Stimulated activated CD4-positive, alpha-beta T cell treated with anti-CD3 and anti-CD28 coated beads, Interleukin-2, amount 100 ng/mL, for 24 hours (primary cell): ENCODE data around the gene TMEM132D.
A peak's percentile ranks its signal among the peaks of the same experiment; 100 is the strongest.
"Not testable (repeated sequence)": the region's sequence is repeated elsewhere in the genome, so short reads cannot be mapped to it uniquely, and the experiment has no call there.

ENCODE experiments used
- DNase-seq, 2 donors: peaks; one replicate each; pipeline ENCODE4 v3.0.0-alpha.2; 2020

The TMEM132D gene

GRCh38 chr12:129903956-129904829, at the start of gene TMEM132D:
TMEM132D (minus strand) TSS chr12:129904025.
- DNase-seq, result no peak

- DNase-seq, result no peak
Measured at GRCh38 chr12:129949651-129950050, 45.8 kb upstream of the TMEM132D start.

GRCh38 chr12:129941618-129942017, 37.8 kb upstream of the TMEM132D start:
- no peak for DNase-seq

GRCh38 chr12:129938089-129938488, 34.3 kb upstream of the TMEM132D start:
- DNase-seq, result no peak

GRCh38 chr12:129937426-129937825, 33.6 kb upstream of the TMEM132D start:
- DNase-seq, result no peak

DNA sequence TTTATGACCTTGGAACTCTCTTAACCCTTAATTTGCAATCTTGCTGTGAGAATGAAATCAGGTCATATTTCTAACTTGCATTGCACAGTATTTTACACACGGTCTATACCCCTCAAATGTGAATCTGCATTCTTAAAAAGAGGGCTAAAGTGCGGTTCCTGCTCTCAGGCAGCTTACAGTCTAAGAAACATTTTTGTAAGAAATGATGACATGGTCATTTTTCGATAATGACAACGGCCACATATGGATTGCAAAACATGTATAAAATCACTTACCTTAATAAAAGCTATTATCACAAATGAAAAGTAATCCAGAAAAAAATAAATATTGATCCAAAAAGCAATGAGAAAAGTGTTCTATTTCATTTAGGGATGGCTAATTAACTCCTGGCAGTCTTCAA, 24.8 kb upstream of the TMEM132D start:
- no peak for DNase-seq

DNA sequence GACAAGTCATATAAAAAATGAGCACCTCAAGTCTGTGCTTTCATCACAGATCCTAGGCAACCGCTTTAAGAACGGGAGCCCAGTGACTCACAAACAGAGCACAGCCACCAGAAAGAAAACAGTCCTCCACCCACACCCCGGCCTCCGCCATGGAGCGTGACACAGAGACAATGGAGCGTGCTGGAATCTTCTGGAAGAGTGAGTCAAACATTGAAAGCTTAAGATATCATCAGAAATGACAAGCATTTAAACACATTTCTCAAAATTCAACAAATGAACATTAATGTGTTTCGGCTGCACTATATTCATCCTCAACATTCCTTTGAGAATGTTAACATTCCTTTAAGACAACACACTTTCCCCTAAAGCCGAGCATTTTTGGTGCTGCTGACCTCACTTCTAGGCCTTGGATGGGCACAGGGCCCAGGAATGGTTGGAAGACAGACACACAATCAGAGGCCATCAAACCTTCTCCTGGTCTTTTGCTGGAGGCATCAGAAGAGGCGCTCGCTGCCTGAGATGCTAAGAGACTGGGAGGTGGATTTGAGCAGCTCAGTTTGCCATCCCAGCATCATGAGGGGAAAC, 23.6 kb upstream of the TMEM132D start:
- no peak for DNase-seq

DNA sequence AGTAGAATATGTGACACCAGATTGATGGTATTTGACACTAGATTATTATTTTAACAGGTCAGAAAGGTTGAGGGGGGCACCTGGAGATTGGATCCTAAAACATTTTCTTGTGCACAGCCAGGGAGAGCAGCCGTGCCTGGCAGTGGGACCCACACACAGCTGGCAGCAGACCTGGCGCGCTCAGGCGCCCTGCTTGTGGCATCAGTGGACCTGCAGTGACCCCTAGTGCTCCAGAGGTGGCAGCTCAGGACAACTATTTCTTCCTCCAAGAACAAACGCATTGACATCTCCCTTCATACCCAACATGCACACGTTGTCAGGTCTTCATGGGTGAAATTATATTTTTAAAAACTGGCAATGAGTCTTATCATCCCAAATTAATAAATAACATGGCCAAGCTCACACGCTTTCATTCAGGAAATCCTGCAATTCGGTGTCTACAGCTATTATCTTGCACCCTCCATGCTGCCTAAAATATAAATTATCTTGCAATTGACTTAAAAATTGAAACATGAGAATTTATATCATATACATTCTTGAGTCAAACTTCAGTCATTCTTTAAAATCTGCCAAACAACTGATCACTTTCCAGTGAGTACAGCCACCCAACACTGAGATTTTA, 7.7 kb upstream of the TMEM132D start:
- peak in 1 of 2 donors; percentile 47 for DNase-seq

- DNase-seq, result no peak
Measured at GRCh38 chr12:129909051-129910020, 5.5 kb upstream of the TMEM132D start.

DNA sequence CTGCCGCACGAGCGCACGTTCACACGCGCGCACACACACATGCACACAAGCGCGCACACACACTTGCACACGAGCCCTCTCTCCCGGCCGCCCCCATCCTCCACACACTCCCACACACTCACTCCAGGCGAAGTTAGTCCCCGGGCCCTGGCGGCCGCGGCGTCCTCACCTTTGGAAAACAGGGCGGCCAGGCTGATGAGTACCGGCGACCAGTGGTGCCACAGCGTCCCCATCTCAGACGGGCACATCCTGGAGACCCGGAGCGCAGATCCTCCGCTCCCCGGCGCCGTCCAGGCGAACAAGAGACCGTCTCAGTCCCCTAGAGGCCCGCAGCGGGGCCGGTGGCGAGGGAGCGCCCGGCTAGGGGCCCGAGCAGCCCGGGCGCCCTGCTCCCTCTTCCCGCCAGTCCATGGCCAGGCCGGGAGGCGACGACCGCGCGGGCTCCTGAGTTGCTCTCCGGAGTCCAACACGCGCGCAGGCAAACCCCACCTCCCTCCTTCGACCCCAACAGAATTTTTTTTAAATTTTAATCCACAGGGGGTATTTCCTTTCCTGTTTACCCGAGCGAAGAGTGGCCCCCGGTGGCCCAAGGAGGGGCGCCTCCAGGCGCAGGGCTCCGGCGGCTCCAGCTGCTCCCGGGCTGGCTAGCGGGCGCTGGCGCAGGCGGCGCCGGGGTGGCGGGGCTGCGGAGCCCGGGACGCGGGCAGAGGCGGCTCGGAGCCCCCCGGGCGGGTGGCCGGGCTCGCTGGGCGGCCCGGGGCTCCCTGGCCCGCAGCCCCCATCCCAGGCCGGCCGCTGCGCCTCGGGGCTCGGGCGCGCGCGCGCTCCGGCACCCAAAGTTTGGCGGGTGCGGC, 506 bp downstream of the TMEM132D start:
- no peak for DNase-seq

- no peak for DNase-seq
Measured at GRCh38 chr12:129902371-129903091, 1.3 kb downstream of the TMEM132D start.

DNA sequence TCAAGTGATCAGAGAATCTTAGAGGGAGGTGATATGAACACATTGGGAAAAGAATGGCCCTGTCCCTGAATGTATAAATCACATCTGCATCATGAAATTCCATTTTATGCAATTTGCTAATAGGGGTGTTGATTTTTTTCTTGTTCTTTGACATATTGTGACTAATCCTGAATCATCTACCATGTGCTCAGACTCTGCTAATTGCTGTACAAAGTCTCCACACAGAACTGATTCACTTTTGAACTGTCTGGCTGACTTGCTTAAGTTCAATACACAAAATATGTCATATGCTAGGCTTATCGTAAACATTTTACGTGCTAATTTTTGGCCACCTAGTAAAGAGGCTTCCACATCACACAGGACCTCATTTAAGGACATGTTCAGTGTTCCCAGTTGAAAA, 2.6 kb downstream of the TMEM132D start:
- no peak for DNase-seq

GRCh38 chr12:129900306-129900705, 3.5 kb downstream of the TMEM132D start:
- no peak for DNase-seq

DNA sequence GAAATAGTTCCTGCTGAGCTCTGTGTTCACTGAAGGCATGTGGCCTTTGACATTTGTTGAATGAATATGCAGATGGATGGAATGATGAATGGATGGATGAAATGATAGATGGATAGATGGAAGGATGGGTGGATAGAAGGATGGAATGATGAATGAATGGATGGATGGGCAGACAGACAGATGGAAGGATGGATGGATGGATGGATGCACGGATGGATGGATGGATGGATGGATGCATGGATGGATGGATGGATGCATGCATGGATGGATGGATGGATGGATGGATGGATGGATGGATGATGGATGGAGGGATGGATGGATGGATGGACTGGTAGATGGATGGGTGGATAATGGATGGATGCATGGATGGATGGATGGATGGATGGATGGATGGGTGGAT, 4.8 kb downstream of the TMEM132D start:
- not testable (repeated sequence) for DNase-seq

GRCh38 chr12:129893691-129894090, 10.1 kb downstream of the TMEM132D start:
- DNase-seq, result no peak

DNA sequence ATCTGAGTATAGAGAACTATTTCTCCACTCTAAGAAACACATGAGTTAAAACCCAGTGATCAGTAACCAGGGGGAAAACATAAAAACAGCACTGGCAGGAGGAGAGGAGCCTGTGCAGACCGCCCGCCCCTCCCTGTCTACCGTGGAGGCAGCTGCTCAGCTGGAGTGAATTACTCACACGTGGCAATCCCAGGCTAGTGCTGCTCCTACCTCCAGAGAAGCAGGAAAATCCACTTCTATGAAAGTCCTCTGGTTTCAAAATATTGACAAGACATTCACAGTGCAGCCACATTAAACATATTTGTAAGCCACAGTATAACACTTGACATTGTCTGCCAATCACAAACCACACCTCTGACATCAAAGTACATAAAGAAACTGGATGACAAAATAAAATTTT, 16.7 kb downstream of the TMEM132D start:
- DNase-seq, result no peak

DNA sequence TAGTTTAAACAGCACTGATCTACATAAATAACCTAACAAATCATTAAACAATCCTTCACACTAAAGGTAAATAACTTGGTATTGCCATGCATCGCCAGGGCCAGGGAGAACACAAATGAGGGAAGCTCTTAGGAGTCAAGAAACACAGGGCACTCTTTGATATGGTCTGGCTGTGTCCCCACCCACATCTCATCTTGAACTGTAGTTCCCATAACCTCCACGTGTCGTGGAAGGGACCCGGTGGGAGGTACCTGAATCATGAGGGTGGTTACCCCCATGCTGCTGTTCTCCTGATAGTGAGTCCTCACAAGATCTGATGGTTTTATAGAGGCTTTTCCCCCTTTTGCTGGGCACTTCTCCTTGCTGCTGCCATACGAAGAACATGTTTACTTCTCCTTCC, 17.3 kb downstream of the TMEM132D start:
- no peak for DNase-seq

DNA sequence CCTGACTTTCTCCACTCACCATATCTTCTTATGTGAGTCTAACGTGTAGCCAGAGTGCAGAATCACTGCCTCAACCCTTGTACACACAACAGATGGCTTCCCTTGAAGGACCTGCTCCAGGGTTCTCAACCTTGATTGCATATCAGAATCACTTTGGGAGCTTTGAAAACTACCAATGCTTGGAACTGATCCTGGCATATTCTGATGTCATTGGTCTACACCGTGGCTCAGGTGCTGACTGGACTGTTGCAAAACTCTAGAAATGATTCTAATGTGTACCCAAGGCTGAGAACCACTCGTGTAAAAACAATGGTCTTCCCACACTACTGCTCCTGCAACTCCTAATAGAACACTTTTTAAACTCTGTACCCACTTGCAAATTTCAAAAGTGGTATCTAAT, 18.5 kb downstream of the TMEM132D start:
- DNase-seq, result no peak

DNA sequence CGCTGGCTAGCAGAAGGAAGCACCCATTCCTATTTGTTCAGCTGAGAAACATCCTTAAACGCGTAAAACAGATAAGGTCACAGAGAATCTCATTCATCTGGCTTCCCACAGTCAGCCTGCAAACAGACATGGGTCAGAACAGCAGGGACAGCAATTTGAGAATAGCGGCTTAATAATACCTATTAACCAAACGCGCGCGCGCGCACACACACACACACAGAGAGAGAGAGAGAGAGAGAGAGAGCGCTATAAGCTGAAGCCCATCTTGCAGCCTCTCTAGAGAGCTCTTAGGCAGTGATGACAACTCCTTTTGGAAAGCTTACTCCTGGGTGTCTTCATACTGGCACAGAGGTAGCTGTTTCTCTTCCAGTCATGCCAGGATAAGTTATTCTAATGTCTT, 26.4 kb downstream of the TMEM132D start:
- DNase-seq, result no peak

- no peak for DNase-seq
Measured at GRCh38 chr12:129873833-129874208, 30.0 kb downstream of the TMEM132D start.
